Measurements from ENCODE around the gene FAM131B. TPM values are rescaled to one million over a fixed set of nuclear protein-coding genes. Genes with fewer than 3 reads are reported as not detected.

Gene FAM131B
- polyA plus RNA-seq, 1 donor (not counting 4 experiments of a cell fraction or from before 2014, with no cell fraction given): 0.21 TPM

- H3K27me3 ChIP-seq (ENCODE audit: control insufficient read depth, extremely low read depth, insufficient read depth, low read length): no peaks in the 10 kb centered on the region
- no peaks in the 10 kb centered on the region for H4K20me1 ChIP-seq (ENCODE audit: control insufficient read depth, extremely low read depth, insufficient read depth, low read length)
- no peak overlapping the region for H3K4me2 ChIP-seq (ENCODE audit: control insufficient read depth, extremely low read depth, insufficient read depth, low read depth, low read length)
- no peaks in the 10 kb centered on the region for H3K4me1 ChIP-seq (ENCODE audit: control insufficient read depth, extremely low read depth, insufficient read depth, low read length)
- H3K4me3 ChIP-seq (ENCODE audit: control insufficient read depth in 2 of 3, extremely low read depth in 1 of 3, insufficient read depth in 2 of 3, low read depth in 1 of 3, low read length in 3 of 3): no peak overlapping the region
- dilution Hi-C loops (cut with MboI; ENCODE audit: extremely low pct_ligation_motif_present, low sequenced_read_pairs): no loop called here
- no peak overlapping the region for H3K9ac ChIP-seq (ENCODE audit: control insufficient read depth, extremely low read depth, insufficient read depth, low read length)
- H3K79me2 ChIP-seq (ENCODE audit: control insufficient read depth, insufficient read depth, low read length): no peaks in the 10 kb centered on the region
- H3K9me3 ChIP-seq (ENCODE audit: control insufficient read depth, low read depth, low read length): no peaks in the 10 kb centered on the region
- no peak for FAIRE-seq
- H3K27ac ChIP-seq (ENCODE audit: control insufficient read depth, insufficient read depth, low read length): no peak overlapping the region
- H2AFZ ChIP-seq (ENCODE audit: control insufficient read depth, low read length): no peak overlapping the region
- peaks cover 9 to 21% of the 10 kb centered on the region in 2 experiments for H3K36me3 ChIP-seq (ENCODE audit: control insufficient read depth in 2 of 2, extremely low read depth in 1 of 2, insufficient read depth in 2 of 2, low read length in 2 of 2)
- peaks cover 3% of the 10 kb centered on the region for H3K9me1 ChIP-seq (ENCODE audit: control insufficient read depth, extremely low read depth, insufficient read depth, low read length)
- TF ChIP-seq EZH2 (IDR thresholded peaks at IDR 0.05; ENCODE audit: low read length) (no peak), CTCF (optimal IDR thresholded peaks at IDR 0.05 in 1 of 3, IDR thresholded peaks at IDR 0.05 in 1 of 3, conservative IDR thresholded peaks at IDR 0.05 in 1 of 3; ENCODE audit: extremely low read depth in 1 of 3, insufficient read depth in 2 of 3, low read length in 3 of 3) (no peak)
- no peak for DNase-seq (ENCODE audit: low read depth, low spot score)
Measured at GRCh38 chr7:143401265-143401664, 38.8 kb upstream of the FAM131B start.

GRCh38 chr7:143399642-143400041, 37.1 kb upstream of the FAM131B start:
- H3K36me3 ChIP-seq (ENCODE audit: control insufficient read depth in 2 of 2, extremely low read depth in 1 of 2, insufficient read depth in 2 of 2, low read length in 2 of 2): peaks cover 17 to 22% of the 10 kb centered on the region in 2 experiments

More at GRCh38 chr7:143399642-143400041, 37.1 kb upstream of the FAM131B start:
- DNase-seq (ENCODE audit: low read depth, low spot score) (no peak), FAIRE-seq (no peak)
- H3K9me3 ChIP-seq (ENCODE audit: control insufficient read depth, low read depth, low read length): no peaks in the 10 kb centered on the region
- dilution Hi-C loops (cut with MboI; ENCODE audit: extremely low pct_ligation_motif_present, low sequenced_read_pairs): no loop called here
- H3K79me2 ChIP-seq (ENCODE audit: control insufficient read depth, insufficient read depth, low read length): no peaks in the 10 kb centered on the region
- H3K4me2 ChIP-seq (ENCODE audit: control insufficient read depth, extremely low read depth, insufficient read depth, low read depth, low read length): no peak overlapping the region
- no peak overlapping the region for H3K4me3 ChIP-seq (ENCODE audit: control insufficient read depth in 2 of 3, extremely low read depth in 1 of 3, insufficient read depth in 2 of 3, low read depth in 1 of 3, low read length in 3 of 3)
- no peak overlapping the region for H3K9ac ChIP-seq (ENCODE audit: control insufficient read depth, extremely low read depth, insufficient read depth, low read length)
- H3K27ac ChIP-seq (ENCODE audit: control insufficient read depth, insufficient read depth, low read length): no peak overlapping the region
- no peaks in the 10 kb centered on the region for H4K20me1 ChIP-seq (ENCODE audit: control insufficient read depth, extremely low read depth, insufficient read depth, low read length)
- no peaks in the 10 kb centered on the region for H3K4me1 ChIP-seq (ENCODE audit: control insufficient read depth, extremely low read depth, insufficient read depth, low read length)
- no peak overlapping the region for H2AFZ ChIP-seq (ENCODE audit: control insufficient read depth, low read length)
- H3K27me3 ChIP-seq (ENCODE audit: control insufficient read depth, extremely low read depth, insufficient read depth, low read length): no peaks in the 10 kb centered on the region
- no peak for TF ChIP-seq EZH2 (IDR thresholded peaks at IDR 0.05; ENCODE audit: low read length)
- TF ChIP-seq CTCF (optimal IDR thresholded peaks at IDR 0.05 in 1 of 3, IDR thresholded peaks at IDR 0.05 in 1 of 3, conservative IDR thresholded peaks at IDR 0.05 in 1 of 3; ENCODE audit: extremely low read depth in 1 of 3, insufficient read depth in 2 of 3, low read length in 3 of 3): no peak
- H3K9me1 ChIP-seq (ENCODE audit: control insufficient read depth, extremely low read depth, insufficient read depth, low read length): peaks cover 3% of the 10 kb centered on the region
